Neural cell (in vitro differentiated cells): Measurements from ENCODE around the gene GBP5. TPM values are rescaled to one million over a fixed set of nuclear protein-coding genes. Genes with fewer than 3 reads are reported as not detected.

Experiments used
- H2AFZ ChIP-seq: fragments of 200-600, 300-800 bp; sonication (generic), shearing (Covaris generic); 2 replicates; pipeline ENCODE4 v1.6.0; 2014; ENCODE audit warnings: low read depth, mild to moderate bottlenecking, antibody characterized with exemption, low read length, moderate library complexity
- H3F3A ChIP-seq: fragments of 200-600 bp; shearing (Covaris generic); 2 replicates; pipeline ENCODE4 v1.6.1; 2016; ENCODE audit warnings: mild to moderate bottlenecking, moderate library complexity, mixed read lengths, antibody characterized with exemption, low read length; ENCODE audit not compliant: insufficient read depth, poor library complexity, severe bottlenecking
- H3K27ac ChIP-seq: fragments of 200-600, 300-800 bp; sonication (generic), shearing (Covaris generic); 2 replicates; pipeline ENCODE4 v1.5.1; 2014; ENCODE audit warnings: mild to moderate bottlenecking, low read length, moderate library complexity
- H3K27me3 ChIP-seq: fragments of 300-800, 200-600 bp; sonication (generic), shearing (Covaris generic); 2 replicates; pipeline ENCODE4 v1.6.0; 2014; ENCODE audit warnings: mild to moderate bottlenecking, low read depth, low read length, moderate library complexity; ENCODE audit not compliant: insufficient read depth
- H3K36me3 ChIP-seq: fragments of 300-800, 200-600 bp; sonication (generic), shearing (Covaris generic); 2 replicates; pipeline ENCODE4 v1.5.1; 2014; ENCODE audit warnings: mild to moderate bottlenecking, antibody characterized with exemption, low read length, moderate library complexity; ENCODE audit not compliant: insufficient read depth
- H3K4me2 ChIP-seq: fragments of 300-800, 200-600 bp; sonication (generic), shearing (Covaris generic); 2 replicates; pipeline ENCODE4 v1.6.0; 2014; ENCODE audit warnings: mild to moderate bottlenecking, low read length
- H3K4me3 ChIP-seq: fragments of 300-800, 200-600 bp; sonication (generic), shearing (Covaris generic); 2 replicates; pipeline ENCODE4 v1.5.1; 2014; ENCODE audit warnings: mild to moderate bottlenecking, low read length, moderate library complexity
- H3K79me2 ChIP-seq: fragments of 200-600 bp; shearing (Covaris generic); replicated peaks from 2 replicates; pipeline ENCODE4 v1.6.0; 2014; ENCODE audit warnings: mild to moderate bottlenecking, low read length, moderate library complexity; ENCODE audit not compliant: insufficient read depth
- H3K9ac ChIP-seq: fragments of 300-800, 200-600 bp; sonication (generic), shearing (Covaris generic); 2 replicates; pipeline ENCODE4 v1.6.1; 2016; ENCODE audit warnings: mild to moderate bottlenecking, low read length, mixed read lengths
- H3K9me2 ChIP-seq: fragments of 200-600 bp; shearing (Covaris generic); 2 replicates; pipeline ENCODE4 v1.6.1; 2016; ENCODE audit warnings: mild to moderate bottlenecking, low read length, mixed read lengths; ENCODE audit not compliant: insufficient read depth
- H3K9me3 ChIP-seq: fragments of 200-600, 300-800 bp; sonication (generic), shearing (Covaris generic); 2 replicates; pipeline ENCODE4 v1.6.1; 2016; ENCODE audit warnings: mild to moderate bottlenecking, mixed run types, low read length, moderate library complexity, mixed read lengths
- H4K20me1 ChIP-seq: fragments of 200-600 bp; shearing (Covaris generic); 2 replicates; pipeline ENCODE4 v1.6.1; 2016; ENCODE audit warnings: mild to moderate bottlenecking, mixed run types; ENCODE audit not compliant: insufficient read depth
- EP300 ChIP-seq: fragments of 450-650 bp; conservative IDR thresholded peaks from 2 replicates; pipeline ENCODE4 v1.6.1; 2014; ENCODE audit warnings: antibody characterized with exemption, mild to moderate bottlenecking, moderate library complexity; ENCODE audit not compliant: poor library complexity, severe bottlenecking
- EZH2 ChIP-seq: fragments of 200-600, 300-800 bp; shearing (Covaris generic), sonication (generic); IDR thresholded peaks from 2 replicates; pipeline ENCODE4 v1.6.1; 2014; ENCODE audit warnings: antibody characterized with exemption, low read length, borderline replicate concordance, mild to moderate bottlenecking; ENCODE audit not compliant: insufficient read depth, poor library complexity, severe bottlenecking
- MXI1 ChIP-seq: fragments of 450-650 bp; conservative IDR thresholded peaks from 2 replicates; pipeline ENCODE4 v1.6.1; 2014; ENCODE audit warnings: antibody characterized with exemption, mild to moderate bottlenecking; ENCODE audit not compliant: poor library complexity, severe bottlenecking
- POLR2AphosphoS5 ChIP-seq: IDR thresholded peaks from 2 replicates; pipeline ENCODE4 v1.6.1; 2012
- RAD21 ChIP-seq: fragments of 450-650 bp; conservative IDR thresholded peaks from 2 replicates; pipeline ENCODE4 v1.6.1; 2014; ENCODE audit warnings: antibody characterized with exemption, mild to moderate bottlenecking, moderate library complexity
- SMC3 ChIP-seq: fragments of 450-650 bp; conservative IDR thresholded peaks from 2 replicates; pipeline ENCODE4 v1.6.1; 2014; ENCODE audit warnings: antibody characterized with exemption, mild to moderate bottlenecking, moderate library complexity; ENCODE audit not compliant: poor library complexity
- TAF1 ChIP-seq: IDR thresholded peaks from 2 replicates; pipeline ENCODE4 v1.6.1; 2012; ENCODE audit warnings: low read depth
- polyA plus RNA-seq: library from polyadenylated mRNA; depleted of rRNA; stranded (reverse); fragments of >200 nt; gene quantifications from 2 replicates; pipeline ENCODE4 v1.2.3, GENCODE V29; 2014
- TF ChIP-seq, protein P1 (sequence below): fragments of 450-650 bp; IDR thresholded peaks from 2 replicates; pipeline ENCODE4 v1.5.1; 2014; ENCODE audit warnings: antibody characterized with exemption, mild to moderate bottlenecking, moderate library complexity; ENCODE audit not compliant: poor library complexity, severe bottlenecking
- TF ChIP-seq, protein P2 (sequence below): IDR thresholded peaks from 2 replicates; pipeline ENCODE4 v1.6.1; 2012; ENCODE audit warnings: borderline replicate concordance

The GBP5 gene
- polyA plus RNA-seq, 1 donor from 2014 or later, result not detected

- no peaks in the 10 kb centered on the region for H3K36me3 ChIP-seq
- no peaks in the 10 kb centered on the region for H3K9me3 ChIP-seq
- no peaks in the 10 kb centered on the region for H4K20me1 ChIP-seq
- no peak overlapping the region for H2AFZ ChIP-seq
- H3K79me2 ChIP-seq, result no peaks in the 10 kb centered on the region
- no peak overlapping the region for H3K4me3 ChIP-seq
- H3K9ac ChIP-seq, result no peak overlapping the region
- no peak overlapping the region for H3K4me2 ChIP-seq
- no peaks in the 10 kb centered on the region for H3K9me2 ChIP-seq
- TF ChIP-seq POLR2AphosphoS5, result no peak
- H3K27me3 ChIP-seq, result no peaks in the 10 kb centered on the region
- no peak overlapping the region for H3K27ac ChIP-seq
- H3F3A ChIP-seq, result no peaks in the 10 kb centered on the region
Observed at GRCh38 chr1:89287181-89288050, 14.8 kb upstream of the GBP5 start.

DNA sequence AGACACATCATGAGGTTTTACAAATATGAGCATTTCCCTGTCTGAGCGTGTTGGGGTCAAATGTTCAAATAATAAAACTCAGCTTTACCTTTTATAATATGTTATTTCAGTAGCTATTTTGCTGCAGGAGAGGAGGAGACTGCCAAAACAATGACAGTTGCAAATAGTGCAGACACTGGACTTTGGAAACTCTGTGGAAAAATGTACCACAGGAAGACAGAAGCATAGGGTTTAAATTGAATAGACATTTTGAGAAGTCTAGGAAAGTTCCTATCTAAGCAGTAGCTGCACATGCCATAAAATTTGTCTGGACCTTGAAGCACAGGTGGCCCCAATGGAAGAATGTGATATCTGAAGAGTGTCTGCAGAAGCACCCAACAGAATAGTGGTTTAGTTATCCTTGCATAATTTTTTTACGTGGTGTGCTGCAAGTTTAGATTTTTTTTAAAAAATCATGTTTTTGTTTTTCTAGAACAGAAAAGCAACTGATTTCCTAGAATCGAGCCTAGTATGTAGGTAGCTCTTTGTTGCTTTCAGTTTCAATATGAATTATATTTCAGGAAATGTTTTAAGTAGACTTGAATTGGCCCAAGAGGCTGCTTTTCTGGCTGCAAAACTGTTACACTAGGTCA is 14.0 kb upstream of the GBP5 start:
- no peaks in the 10 kb centered on the region for H3K9me2 ChIP-seq
- H2AFZ ChIP-seq, result no peak overlapping the region
- H3K36me3 ChIP-seq, result no peaks in the 10 kb centered on the region
- H4K20me1 ChIP-seq, result no peaks in the 10 kb centered on the region
- H3K79me2 ChIP-seq, result no peaks in the 10 kb centered on the region
- no peak overlapping the region for H3K9ac ChIP-seq
- no peak overlapping the region for H3K27ac ChIP-seq
- no peak overlapping the region for H3K4me2 ChIP-seq
- no peaks in the 10 kb centered on the region for H3K27me3 ChIP-seq
- H3K4me3 ChIP-seq, result no peak overlapping the region
- no peaks in the 10 kb centered on the region for H3K9me3 ChIP-seq
- no peaks in the 10 kb centered on the region for H3F3A ChIP-seq
- TF ChIP-seq SMC3 (no peak), EZH2 (no peak), RAD21 (no peak), MXI1 (no peak), TAF1 (no peak), POLR2AphosphoS5 (no peak), EP300 (no peak)
- TF ChIP-seq, protein P1, sequence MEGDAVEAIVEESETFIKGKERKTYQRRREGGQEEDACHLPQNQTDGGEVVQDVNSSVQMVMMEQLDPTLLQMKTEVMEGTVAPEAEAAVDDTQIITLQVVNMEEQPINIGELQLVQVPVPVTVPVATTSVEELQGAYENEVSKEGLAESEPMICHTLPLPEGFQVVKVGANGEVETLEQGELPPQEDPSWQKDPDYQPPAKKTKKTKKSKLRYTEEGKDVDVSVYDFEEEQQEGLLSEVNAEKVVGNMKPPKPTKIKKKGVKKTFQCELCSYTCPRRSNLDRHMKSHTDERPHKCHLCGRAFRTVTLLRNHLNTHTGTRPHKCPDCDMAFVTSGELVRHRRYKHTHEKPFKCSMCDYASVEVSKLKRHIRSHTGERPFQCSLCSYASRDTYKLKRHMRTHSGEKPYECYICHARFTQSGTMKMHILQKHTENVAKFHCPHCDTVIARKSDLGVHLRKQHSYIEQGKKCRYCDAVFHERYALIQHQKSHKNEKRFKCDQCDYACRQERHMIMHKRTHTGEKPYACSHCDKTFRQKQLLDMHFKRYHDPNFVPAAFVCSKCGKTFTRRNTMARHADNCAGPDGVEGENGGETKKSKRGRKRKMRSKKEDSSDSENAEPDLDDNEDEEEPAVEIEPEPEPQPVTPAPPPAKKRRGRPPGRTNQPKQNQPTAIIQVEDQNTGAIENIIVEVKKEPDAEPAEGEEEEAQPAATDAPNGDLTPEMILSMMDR, result no peak
- TF ChIP-seq, protein P2, sequence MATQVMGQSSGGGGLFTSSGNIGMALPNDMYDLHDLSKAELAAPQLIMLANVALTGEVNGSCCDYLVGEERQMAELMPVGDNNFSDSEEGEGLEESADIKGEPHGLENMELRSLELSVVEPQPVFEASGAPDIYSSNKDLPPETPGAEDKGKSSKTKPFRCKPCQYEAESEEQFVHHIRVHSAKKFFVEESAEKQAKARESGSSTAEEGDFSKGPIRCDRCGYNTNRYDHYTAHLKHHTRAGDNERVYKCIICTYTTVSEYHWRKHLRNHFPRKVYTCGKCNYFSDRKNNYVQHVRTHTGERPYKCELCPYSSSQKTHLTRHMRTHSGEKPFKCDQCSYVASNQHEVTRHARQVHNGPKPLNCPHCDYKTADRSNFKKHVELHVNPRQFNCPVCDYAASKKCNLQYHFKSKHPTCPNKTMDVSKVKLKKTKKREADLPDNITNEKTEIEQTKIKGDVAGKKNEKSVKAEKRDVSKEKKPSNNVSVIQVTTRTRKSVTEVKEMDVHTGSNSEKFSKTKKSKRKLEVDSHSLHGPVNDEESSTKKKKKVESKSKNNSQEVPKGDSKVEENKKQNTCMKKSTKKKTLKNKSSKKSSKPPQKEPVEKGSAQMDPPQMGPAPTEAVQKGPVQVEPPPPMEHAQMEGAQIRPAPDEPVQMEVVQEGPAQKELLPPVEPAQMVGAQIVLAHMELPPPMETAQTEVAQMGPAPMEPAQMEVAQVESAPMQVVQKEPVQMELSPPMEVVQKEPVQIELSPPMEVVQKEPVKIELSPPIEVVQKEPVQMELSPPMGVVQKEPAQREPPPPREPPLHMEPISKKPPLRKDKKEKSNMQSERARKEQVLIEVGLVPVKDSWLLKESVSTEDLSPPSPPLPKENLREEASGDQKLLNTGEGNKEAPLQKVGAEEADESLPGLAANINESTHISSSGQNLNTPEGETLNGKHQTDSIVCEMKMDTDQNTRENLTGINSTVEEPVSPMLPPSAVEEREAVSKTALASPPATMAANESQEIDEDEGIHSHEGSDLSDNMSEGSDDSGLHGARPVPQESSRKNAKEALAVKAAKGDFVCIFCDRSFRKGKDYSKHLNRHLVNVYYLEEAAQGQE, result no peak
